ENCODE measurements around the gene TRPT1.

- TF ChIP-seq CTCF (IDR thresholded peaks at IDR 0.05), result no peak
- TF ChIP-seq POLR2A (IDR thresholded peaks at IDR 0.05), result no peak
- TF ChIP-seq POLR2AphosphoS5 (IDR thresholded peaks at IDR 0.05), result no peak
- TF ChIP-seq EP300 (IDR thresholded peaks at IDR 0.05), result no peak
These were observed 6.7 kb downstream of the TRPT1 start for GRCh38 chr11:64219354-64219684.
